ENCODE results near the gene IKBKG. TPM values are rescaled to one million over a fixed set of nuclear protein-coding genes. Genes with fewer than 3 reads are reported as not detected.
A peak's percentile ranks its signal among the peaks of the same experiment; 100 is the strongest.

Gene IKBKG
- total RNA-seq, 1 experiment from 2014 or later, result 24.0 TPM

GRCh38 chrX:154534526-154535322 lies 12.7 kb upstream of the IKBKG start:
- RAD21 ChIA-PET (ENCODE audit: low non-redundant PET in 1 of 2, low total read pairs in 2 of 2, uncharacterized antibody in 2 of 2, unreplicated experiment in 2 of 2), result no interaction called here
- 0 out of 2 replicates have a peak, but pooled peaks cover 3% of the 10 kb centered on the region for H3K79me2 ChIP-seq (ENCODE audit: insufficient read depth, low read length)
- H3K9ac ChIP-seq (ENCODE audit: low read length), result peak overlapping the region; percentile 20; the same call in 1 of the 2 replicates
- no peaks in the 10 kb centered on the region; a peak in 1 of 4 replicates for H3K4me1 ChIP-seq (ENCODE audit: control insufficient read depth in 1 of 2, insufficient read depth in 2 of 2, low read length in 2 of 2)
- H3K27me3 ChIP-seq (ENCODE audit: insufficient read depth, low read length), result no peaks in the 10 kb centered on the region
- H3K4me2 ChIP-seq (ENCODE audit: low read length), result no peak overlapping the region
- peak; percentile 28 for DNase-seq (ENCODE audit: low read depth, low spot score)
- no peaks in the 10 kb centered on the region for H3K9me3 ChIP-seq (ENCODE audit: control insufficient read depth in 1 of 2, insufficient read depth in 1 of 2, low read depth in 1 of 2, low read length in 2 of 2)
- POLR2A ChIA-PET, result no interaction called here
- intact Hi-C loops (cut with micrococcal nuclease), result loop anchor here (1.0 kb wide), 1 partner anchor 161 kb away; no protein-coding TSS in a partner anchor
- peaks cover 2 to 15% of the 10 kb centered on the region in 2 experiments; a peak in 3 of 4 replicates for H3K36me3 ChIP-seq (ENCODE audit: control insufficient read depth in 1 of 2, insufficient read depth in 2 of 2, low read length in 2 of 2)
- no peak overlapping the region for H3K4me3 ChIP-seq (replicated peaks in 1 of 2; ENCODE audit: low read depth in 1 of 2, low read length in 2 of 2)
- no peak overlapping the region for H2AFZ ChIP-seq (ENCODE audit: low read depth, low read length, poor library complexity, severe bottlenecking)
- peak; percentile 91 for ATAC-seq
- H4K20me1 ChIP-seq (ENCODE audit: insufficient read depth), result no peaks in the 10 kb centered on the region
- no TSS peak for BruUV-seq (replicated peaks)
- H3K9me2 ChIP-seq (ENCODE audit: insufficient read depth), result no peaks in the 10 kb centered on the region
- TF ChIP-seq SP1 (IDR thresholded peaks at IDR 0.05; ENCODE audit: low read depth) (no peak), CBX3 (IDR thresholded peaks at IDR 0.05; ENCODE audit: low read depth) (no peak), CTCF (IDR thresholded peaks at IDR 0.05 in 2 of 3, conservative IDR thresholded peaks at IDR 0.05 in 1 of 3; ENCODE audit: borderline replicate concordance in 1 of 3, insufficient read depth in 1 of 3, low read depth in 2 of 3, low read length in 2 of 3) (peak in 2 of 3 experiments; percentile 79 to 86; a peak in 4 of 6 replicates), POLR2AphosphoS5 (IDR thresholded peaks at IDR 0.05; ENCODE audit: low read depth, low read length) (peak; percentile 23; the same call in 1 of the 2 replicates), JUND (IDR thresholded peaks at IDR 0.05) (no peak), FOSL1 (IDR thresholded peaks at IDR 0.05; ENCODE audit: low read depth) (no peak)
- CTCF ChIA-PET, result interaction anchor here (4.1 kb wide), 1 partner anchor 161 kb away, joined by 18 read pairs; no protein-coding TSS in a partner anchor
- peak overlapping the region; percentile 40; the same call in 1 of the 2 replicates for H3K27ac ChIP-seq (ENCODE audit: low read depth, low read length)

Data from HCT116 (cell line).